ENCODE data around the gene GGA1.
A peak's percentile ranks its signal among the peaks of the same experiment; 100 is the strongest.

Gene GGA1

DNA sequence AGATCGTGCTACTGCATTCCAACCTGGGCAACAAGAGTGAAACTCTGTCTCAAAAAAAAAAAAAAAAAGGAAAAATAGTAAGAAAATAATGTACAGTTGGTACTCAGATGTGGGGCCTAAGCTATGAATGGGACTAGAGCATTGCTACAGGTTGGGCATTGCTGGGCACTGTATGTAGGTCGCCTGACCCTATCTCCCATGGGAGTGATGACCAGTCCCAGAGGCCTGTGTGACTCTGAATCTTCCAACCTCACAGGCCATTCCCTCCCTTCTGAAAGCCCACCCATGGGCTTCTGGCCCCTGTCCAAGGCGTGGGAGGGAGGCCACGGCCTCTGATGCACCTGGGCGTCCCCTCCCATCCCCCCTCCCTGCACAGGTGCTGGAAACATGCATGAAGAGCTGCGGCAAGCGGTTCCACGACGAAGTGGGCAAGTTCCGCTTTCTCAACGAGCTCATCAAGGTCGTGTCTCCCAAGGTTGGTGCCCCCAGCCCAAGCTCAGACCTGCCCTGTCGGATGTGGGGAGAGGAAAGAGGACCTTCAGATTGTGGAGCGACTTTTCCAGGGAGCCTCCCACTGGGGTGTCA is 9.5 kb downstream of the GGA1 start:
- no peak for TF ChIP-seq EZH2phosphoT487 (IDR thresholded peaks at IDR 0.05; ENCODE audit: low read depth)
- TF ChIP-seq, protein P1, sequence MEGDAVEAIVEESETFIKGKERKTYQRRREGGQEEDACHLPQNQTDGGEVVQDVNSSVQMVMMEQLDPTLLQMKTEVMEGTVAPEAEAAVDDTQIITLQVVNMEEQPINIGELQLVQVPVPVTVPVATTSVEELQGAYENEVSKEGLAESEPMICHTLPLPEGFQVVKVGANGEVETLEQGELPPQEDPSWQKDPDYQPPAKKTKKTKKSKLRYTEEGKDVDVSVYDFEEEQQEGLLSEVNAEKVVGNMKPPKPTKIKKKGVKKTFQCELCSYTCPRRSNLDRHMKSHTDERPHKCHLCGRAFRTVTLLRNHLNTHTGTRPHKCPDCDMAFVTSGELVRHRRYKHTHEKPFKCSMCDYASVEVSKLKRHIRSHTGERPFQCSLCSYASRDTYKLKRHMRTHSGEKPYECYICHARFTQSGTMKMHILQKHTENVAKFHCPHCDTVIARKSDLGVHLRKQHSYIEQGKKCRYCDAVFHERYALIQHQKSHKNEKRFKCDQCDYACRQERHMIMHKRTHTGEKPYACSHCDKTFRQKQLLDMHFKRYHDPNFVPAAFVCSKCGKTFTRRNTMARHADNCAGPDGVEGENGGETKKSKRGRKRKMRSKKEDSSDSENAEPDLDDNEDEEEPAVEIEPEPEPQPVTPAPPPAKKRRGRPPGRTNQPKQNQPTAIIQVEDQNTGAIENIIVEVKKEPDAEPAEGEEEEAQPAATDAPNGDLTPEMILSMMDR (IDR thresholded peaks at IDR 0.05; ENCODE audit: low read depth, low read length): no peak
- peak overlapping the region; percentile 32; the same call in 1 of the 2 replicates for H3K9ac ChIP-seq (ENCODE audit: low read length)
- H3K4me2 ChIP-seq (ENCODE audit: low read length): peak overlapping the region; percentile 38
- H4K20me1 ChIP-seq (ENCODE audit: insufficient read depth, low read length): no peaks in the 10 kb centered on the region
- H3K4me1 ChIP-seq (ENCODE audit: low read length): peaks cover 17% of the 10 kb centered on the region
- peak overlapping the region; percentile 4; the same call in 1 of the 2 replicates for H3K4me3 ChIP-seq (ENCODE audit: low read length)
- H3K27me3 ChIP-seq (ENCODE audit: low read depth, low read length): no peaks in the 10 kb centered on the region
- peaks cover 38% of the 10 kb centered on the region for H3K36me3 ChIP-seq (replicated peaks; ENCODE audit: low read depth, low read length)
- peak overlapping the region; percentile 47 for H3K27ac ChIP-seq (ENCODE audit: low read length)
- H3K9me3 ChIP-seq (ENCODE audit: insufficient read depth, low read length): no peaks in the 10 kb centered on the region
- no peak overlapping the region for H2AFZ ChIP-seq (ENCODE audit: low read depth, low read length)
- no peaks in the 10 kb centered on the region for H3K79me2 ChIP-seq (ENCODE audit: low read length)

DNA sequence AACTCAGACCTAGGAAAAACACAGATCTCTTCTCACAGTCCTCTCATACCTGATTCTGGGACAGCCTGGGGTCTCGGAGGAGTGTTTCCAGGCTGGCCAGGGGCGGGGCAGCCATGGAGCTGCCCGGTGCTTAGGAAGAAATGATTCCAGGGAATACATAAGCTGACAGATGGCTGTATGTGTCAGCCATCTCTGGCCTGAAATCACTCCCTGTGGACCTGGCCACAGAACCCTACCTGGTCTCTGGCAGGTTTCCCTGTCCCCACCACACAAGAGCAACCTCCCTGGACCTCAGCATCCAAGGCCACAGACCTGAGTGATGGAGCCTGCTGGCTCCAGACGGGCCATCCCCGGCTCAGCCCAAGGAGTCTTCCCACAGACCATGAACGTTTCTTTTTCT is 10.0 kb downstream of the GGA1 start:
- peak overlapping the region; percentile 47 for H3K27ac ChIP-seq (ENCODE audit: low read length)
- H3K4me3 ChIP-seq (ENCODE audit: low read length): peak overlapping the region; percentile 4; the same call in 1 of the 2 replicates
- TF ChIP-seq, protein P1 (IDR thresholded peaks at IDR 0.05; ENCODE audit: low read depth, low read length): no peak
- no peak for TF ChIP-seq EZH2phosphoT487 (IDR thresholded peaks at IDR 0.05; ENCODE audit: low read depth)
- peak overlapping the region; percentile 38 for H3K4me2 ChIP-seq (ENCODE audit: low read length)
- H4K20me1 ChIP-seq (ENCODE audit: insufficient read depth, low read length): no peaks in the 10 kb centered on the region
- no peaks in the 10 kb centered on the region for H3K79me2 ChIP-seq (ENCODE audit: low read length)
- no peaks in the 10 kb centered on the region for H3K9me3 ChIP-seq (ENCODE audit: insufficient read depth, low read length)
- peaks cover 37% of the 10 kb centered on the region for H3K36me3 ChIP-seq (replicated peaks; ENCODE audit: low read depth, low read length)
- peak overlapping the region; percentile 32; the same call in 1 of the 2 replicates for H3K9ac ChIP-seq (ENCODE audit: low read length)
- H2AFZ ChIP-seq (ENCODE audit: low read depth, low read length): no peak overlapping the region
- no peaks in the 10 kb centered on the region for H3K27me3 ChIP-seq (ENCODE audit: low read depth, low read length)
- H3K4me1 ChIP-seq (ENCODE audit: low read length): peaks cover 22% of the 10 kb centered on the region

DNA sequence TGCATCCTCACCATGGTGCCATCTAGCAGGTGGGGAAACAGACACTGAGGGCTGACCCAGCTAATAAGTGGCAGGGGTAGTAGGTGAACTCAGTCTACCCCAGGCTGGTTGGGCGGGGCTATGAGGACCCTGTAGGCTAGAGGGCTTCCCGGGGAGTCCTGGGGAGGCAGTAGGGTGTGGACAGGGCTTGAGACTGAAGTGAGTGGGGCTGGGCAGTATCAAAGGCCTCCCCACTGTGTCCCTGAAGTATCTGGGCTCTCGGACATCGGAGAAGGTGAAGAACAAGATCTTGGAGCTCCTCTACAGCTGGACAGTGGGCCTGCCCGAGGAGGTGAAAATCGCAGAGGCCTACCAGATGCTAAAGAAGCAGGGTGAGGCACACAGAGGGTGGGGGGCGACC is 11.4 kb downstream of the GGA1 start:
- H3K9ac ChIP-seq (ENCODE audit: low read length): no peak overlapping the region
- H3K4me3 ChIP-seq (ENCODE audit: low read length): no peak overlapping the region
- TF ChIP-seq, protein P1 (IDR thresholded peaks at IDR 0.05; ENCODE audit: low read depth, low read length): no peak
- TF ChIP-seq EZH2phosphoT487 (IDR thresholded peaks at IDR 0.05; ENCODE audit: low read depth): no peak
- H3K4me1 ChIP-seq (ENCODE audit: low read length): peaks cover 35% of the 10 kb centered on the region
- H2AFZ ChIP-seq (ENCODE audit: low read depth, low read length): no peak overlapping the region
- no peaks in the 10 kb centered on the region for H3K79me2 ChIP-seq (ENCODE audit: low read length)
- no peaks in the 10 kb centered on the region for H3K9me3 ChIP-seq (ENCODE audit: insufficient read depth, low read length)
- no peaks in the 10 kb centered on the region for H3K27me3 ChIP-seq (ENCODE audit: low read depth, low read length)
- no peak overlapping the region for H3K4me2 ChIP-seq (ENCODE audit: low read length)
- H3K27ac ChIP-seq (ENCODE audit: low read length): no peak overlapping the region
- H4K20me1 ChIP-seq (ENCODE audit: insufficient read depth, low read length): no peaks in the 10 kb centered on the region
- peaks cover 29% of the 10 kb centered on the region for H3K36me3 ChIP-seq (replicated peaks; ENCODE audit: low read depth, low read length)

DNA sequence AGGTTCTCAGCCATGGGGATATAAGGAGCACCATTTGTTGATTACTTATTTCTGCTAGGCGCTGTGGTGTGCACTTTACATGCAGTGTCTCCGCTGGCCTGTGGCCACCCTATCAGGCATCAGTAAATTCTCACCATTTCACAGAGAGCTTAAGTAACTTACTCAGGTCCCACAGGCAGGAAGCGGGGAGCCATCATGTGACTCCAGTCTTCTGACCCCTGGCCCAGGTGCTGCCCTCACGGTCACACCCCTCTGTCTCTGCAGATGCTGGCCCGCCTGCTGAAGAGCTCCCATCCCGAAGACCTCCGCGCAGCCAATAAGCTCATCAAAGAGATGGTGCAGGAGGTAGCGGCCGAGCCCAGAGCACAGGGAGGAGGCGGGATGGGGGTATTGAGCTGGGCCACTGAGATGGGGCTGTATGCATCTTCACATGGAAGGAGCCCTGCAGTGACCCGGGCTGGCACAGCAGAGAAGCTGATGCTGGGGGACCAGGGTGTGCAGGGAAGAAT is 12.8 kb downstream of the GGA1 start:
- no peak overlapping the region for H3K4me3 ChIP-seq (ENCODE audit: low read length)
- TF ChIP-seq, protein P1 (IDR thresholded peaks at IDR 0.05; ENCODE audit: low read depth, low read length): no peak
- TF ChIP-seq EZH2phosphoT487 (IDR thresholded peaks at IDR 0.05; ENCODE audit: low read depth): no peak

More for the DNA sequence above, 12.8 kb downstream of the GGA1 start:
- Histone ChIP-seq H3K27me3 (ENCODE audit: low read depth, low read length) (no peaks in the 10 kb centered on the region), H3K27ac (ENCODE audit: low read length) (no peak overlapping the region), H3K4me2 (ENCODE audit: low read length) (no peak overlapping the region), H3K4me1 (ENCODE audit: low read length) (peaks cover 49% of the 10 kb centered on the region), H3K79me2 (ENCODE audit: low read length) (no peaks in the 10 kb centered on the region; the same call in 1 of the 2 replicates), H3K36me3 (replicated peaks; ENCODE audit: low read depth, low read length) (peaks cover 25% of the 10 kb centered on the region), H3K9me3 (ENCODE audit: insufficient read depth, low read length) (no peaks in the 10 kb centered on the region), H3K9ac (ENCODE audit: low read length) (no peak overlapping the region), H2AFZ (ENCODE audit: low read depth, low read length) (no peak overlapping the region), H4K20me1 (ENCODE audit: insufficient read depth, low read length) (no peaks in the 10 kb centered on the region)
